M059J (cell line): ENCODE results near the gene AXL. TPM values are rescaled to one million over a fixed set of nuclear protein-coding genes. Genes with fewer than 3 reads are reported as not detected.

ENCODE experiments used
- DNase-seq: peaks from one replicate; pipeline ENCODE4 v3.0.0-alpha.2; 2012; ENCODE audit warnings: low read depth
- total RNA-seq: library from RNA; depleted of rRNA; stranded (reverse); fragments of >200 nt; shearing (Covaris generic); gene quantifications from 2 replicates; pipeline ENCODE4 v1.2.3, GENCODE V29; 2014

The AXL gene
- total RNA-seq, 1 experiment from 2014 or later: 362 TPM

DNA sequence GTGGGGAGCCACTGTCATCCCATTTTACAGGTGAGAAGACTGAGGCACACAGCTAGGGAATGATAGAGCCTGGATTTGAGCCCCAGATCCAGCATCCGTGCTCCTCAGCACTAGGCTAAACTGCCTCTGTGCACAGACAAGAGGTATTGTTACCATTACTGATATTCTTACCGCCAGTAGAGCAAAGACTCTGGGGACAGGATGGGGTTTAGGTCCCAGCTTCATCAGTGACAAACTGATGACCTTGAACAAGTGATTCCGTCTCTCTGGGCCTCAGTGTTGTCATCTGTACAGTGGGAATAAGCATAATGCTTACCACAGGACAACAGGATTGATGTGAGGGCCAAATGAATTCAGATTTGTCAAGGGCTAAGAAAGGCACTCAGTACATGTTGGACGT is 16.5 kb downstream of the AXL start:
- no peak for DNase-seq

DNA sequence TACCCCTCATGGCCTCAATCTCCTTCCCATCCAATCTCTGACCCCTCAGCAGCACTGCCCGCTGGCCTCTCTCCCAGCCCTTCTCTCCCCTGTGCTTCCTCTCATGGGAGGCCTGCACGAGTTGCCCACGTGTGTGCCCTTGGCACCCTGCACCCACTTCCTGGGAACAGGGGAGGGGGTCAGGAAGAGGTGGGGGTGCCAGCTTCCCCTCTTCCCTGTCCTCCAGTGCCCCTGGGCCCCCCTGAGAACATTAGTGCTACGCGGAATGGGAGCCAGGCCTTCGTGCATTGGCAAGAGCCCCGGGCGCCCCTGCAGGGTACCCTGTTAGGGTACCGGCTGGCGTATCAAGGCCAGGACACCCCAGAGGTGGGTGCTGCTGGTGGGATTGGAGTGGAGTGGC is 19.2 kb downstream of the AXL start:
- DNase-seq: no peak

DNA sequence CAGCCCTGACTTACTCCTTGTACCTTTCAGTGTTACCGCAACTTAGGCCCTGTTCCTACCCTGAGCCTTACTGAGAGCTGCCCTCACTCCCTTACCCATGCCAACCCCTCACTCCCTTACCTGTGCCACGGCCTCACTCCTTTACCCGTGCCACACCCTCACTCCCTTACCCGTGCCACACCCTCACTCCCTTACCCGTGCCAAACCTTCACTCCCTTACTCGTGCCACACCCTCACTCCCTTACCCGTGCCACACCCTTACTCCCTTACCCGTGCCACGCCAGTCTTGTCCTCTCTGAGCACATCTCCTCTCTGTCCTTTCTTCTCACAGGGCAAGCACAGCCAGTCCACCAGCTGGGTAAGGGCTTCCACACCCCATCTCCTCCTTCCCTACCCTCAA is 20.3 kb downstream of the AXL start:
- DNase-seq: no peak

DNA sequence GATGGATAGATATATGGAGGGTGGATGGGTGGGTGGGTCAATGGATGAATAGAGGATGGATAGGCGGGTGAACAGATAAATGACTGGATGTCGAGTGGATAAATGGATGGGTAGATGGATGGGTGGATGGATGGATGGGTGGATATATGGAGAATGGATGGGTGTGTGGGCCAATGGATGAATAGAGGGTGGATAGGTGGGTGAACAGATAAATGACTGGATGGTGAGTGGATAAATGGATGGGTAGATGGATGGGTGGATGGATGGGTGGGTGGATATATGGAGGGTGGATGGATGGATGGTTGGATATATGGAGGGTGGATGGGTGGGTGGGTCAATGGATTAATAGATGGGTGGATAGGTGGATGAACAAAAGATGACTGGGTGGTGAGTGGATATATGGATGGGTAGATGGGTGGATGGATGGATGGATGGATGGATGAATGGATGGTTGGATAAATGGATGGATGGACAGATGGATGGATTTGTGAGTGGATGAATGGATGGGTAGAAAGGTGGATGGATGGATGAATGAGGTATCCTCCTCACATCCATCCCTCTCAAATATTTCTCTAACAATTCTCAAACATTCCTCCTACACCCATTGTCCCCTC is 21.0 kb downstream of the AXL start:
- no peak for DNase-seq

DNA sequence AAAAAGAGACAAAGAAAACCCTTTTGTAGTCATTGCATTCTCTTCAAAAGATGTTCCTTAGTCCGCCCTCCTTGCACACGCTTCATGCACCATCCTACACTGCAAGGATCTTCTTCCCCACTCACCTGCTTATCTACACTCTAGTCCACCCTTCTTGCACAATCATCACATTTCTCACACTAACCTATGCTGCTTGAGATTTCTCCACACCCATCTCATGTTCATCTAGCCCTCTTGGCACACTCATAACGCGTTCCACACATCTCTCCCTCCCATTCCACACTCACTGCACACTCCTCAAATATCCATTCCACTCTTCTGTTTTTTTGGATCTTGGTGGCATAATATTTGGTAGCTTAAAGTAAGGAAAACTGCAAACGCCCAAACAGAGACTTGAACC is 22.8 kb downstream of the AXL start:
- DNase-seq: no peak

DNA sequence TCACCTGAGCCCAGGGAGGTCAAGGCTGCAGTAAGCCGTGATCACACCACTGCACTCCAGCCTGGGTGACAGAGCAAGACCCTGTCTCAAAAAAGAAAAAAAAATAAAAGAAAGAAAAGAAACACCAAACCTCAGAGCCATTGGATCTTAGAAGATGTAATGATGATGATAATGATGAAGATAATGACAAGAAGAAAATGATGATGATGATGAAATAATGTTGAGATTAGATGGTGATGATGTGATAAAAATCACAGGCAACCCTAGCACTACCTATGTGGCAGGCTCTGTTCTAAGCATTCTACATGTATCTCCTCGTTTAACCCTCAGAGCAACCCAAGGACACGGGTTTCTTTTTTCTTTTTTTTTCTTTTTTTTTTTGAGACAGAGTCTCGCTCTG is 25.1 kb downstream of the AXL start:
- DNase-seq: no peak

DNA sequence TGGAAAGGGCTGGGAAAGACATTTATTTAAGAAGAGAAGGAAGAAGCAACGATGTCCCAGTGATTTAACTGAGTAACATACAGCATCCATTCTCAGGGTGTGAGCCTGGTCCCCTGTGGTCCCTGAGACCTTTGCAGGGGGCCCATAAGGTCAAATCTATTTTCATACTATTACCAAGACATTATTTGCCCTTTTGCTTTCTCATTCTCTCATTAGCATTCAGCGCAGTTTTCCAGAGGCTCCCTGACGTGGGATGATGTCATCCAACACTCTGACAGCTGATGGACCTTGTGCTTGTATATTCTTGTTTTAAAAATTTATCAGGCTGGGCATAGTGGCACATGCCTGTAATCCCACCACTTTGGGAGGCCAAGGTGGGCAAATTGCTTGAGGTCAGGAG is 26.8 kb downstream of the AXL start:
- no peak for DNase-seq

DNA sequence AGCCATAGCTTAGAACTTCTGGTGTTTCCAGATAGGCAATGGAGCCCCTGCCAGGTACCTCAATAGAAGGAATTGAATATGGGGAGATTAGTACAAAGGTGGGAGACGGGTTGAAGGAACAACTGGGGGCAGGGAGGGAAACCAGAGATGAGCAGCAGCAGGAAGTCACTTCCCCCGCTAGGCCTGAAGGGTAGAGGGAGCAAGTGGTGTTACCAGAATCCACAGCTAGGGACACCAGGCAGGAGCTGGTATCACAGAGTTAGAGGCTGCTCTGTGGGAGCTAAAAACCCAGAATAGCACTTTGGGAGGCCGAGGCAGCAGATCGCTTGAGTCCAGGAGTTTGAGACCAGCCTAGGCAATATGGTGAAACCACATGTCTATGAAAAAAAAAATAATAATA is 29.9 kb downstream of the AXL start:
- no peak for DNase-seq

DNA sequence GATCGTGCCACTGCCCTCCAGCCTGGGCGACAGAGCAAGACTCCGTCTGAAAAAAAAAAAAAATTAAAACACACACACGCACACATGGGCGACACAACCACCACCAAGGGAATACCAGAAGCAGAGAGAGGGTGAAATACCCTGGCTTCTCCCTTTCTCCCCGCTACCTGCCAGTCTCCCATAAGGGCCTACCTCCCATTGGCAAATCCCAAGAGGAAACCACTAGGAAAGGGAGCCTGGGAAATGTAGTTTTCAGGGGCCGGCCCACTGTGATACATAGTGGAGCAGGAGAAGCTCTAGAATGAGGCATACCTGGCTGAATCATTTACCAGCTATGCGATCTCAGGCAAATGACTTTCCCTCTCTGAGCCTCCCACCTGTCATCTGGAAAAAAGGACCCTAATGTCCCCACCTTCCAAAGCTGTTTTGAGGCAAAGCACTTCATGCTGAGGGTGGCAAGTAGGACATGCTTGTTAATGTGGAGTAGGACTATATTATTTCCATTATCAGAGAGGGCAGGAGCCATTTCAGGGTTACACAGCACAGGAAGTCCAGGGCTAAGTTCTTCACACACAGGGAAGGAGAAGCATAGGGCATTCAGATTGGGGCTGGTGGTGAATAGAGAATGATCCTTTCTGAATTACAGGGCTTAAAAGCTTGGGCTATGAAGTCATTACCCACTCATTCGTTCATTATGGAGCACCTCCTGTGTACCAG is 30.8 kb downstream of the AXL start:
- DNase-seq: peak; percentile 32

DNA sequence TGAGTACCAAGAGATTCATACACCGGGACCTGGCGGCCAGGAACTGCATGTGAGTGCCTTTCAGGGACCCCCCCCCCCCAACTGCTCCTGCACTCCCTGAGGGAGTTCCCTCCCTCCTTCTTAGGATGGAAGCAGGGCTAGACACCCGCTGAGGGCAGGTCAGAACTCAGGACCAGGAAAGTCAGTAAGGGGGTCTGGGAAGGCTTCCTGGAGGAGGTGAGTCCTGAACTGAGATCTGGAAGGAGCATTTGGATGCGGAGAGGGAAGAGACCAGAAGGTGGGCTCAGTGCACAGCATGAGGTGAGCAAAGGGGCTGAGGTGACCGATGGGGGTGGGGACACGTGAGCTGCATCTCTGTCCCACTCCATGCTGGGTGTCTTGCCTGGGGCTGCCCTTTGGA is 34.6 kb downstream of the AXL start:
- DNase-seq: no peak

DNA sequence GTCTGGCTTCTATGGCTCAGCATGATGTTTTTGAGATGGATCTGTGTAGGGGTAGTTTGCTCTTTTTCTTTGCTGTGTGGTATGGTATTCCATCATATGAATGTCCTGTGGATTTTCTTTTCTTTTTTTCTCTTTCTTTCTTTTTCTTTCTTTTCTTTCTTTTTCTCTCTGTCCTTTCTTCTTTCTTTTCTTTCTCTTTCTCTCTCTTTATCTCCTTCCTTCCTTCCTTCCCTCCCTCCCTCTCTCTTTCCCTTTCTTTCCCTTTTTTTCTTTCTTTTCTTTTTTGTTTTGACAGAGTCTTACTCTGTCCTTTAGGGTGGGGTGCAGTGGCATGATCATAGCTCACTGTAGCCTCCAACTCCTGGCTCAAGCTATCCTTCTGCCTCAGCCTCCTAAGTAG is 36.1 kb downstream of the AXL start:
- DNase-seq: no peak

DNA sequence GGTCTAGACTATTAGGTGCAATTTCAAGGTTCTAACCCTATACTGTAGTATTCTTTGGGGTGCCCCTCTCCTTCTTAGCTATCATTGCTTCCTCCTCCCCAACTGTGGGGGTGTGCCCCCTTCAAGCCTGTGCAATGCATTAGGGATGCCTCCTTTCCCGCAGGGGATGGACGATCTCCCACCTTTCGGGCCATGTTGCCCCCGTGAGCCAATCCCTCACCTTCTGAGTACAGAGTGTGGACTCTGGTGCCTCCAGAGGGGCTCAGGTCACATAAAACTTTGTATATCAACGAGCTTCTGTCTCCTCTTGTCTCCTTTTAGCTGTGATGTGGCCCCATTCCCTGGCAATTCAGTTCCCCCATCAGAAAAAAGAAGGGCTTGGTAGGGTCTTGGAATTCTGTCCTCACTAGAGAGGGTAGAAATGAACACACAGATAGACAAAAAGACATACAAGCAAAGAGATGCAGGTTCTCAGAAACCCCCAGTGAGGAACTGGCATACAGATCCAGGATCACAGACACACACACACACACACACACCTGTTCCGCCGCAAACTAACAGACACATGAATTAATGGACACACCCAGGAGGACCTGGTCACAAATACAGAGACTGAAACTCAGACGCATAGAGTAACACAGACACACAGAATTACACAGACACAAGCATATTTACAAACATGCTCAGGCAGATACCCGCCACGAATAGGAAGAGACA is 42.6 kb downstream of the AXL start:
- no peak for DNase-seq

DNA sequence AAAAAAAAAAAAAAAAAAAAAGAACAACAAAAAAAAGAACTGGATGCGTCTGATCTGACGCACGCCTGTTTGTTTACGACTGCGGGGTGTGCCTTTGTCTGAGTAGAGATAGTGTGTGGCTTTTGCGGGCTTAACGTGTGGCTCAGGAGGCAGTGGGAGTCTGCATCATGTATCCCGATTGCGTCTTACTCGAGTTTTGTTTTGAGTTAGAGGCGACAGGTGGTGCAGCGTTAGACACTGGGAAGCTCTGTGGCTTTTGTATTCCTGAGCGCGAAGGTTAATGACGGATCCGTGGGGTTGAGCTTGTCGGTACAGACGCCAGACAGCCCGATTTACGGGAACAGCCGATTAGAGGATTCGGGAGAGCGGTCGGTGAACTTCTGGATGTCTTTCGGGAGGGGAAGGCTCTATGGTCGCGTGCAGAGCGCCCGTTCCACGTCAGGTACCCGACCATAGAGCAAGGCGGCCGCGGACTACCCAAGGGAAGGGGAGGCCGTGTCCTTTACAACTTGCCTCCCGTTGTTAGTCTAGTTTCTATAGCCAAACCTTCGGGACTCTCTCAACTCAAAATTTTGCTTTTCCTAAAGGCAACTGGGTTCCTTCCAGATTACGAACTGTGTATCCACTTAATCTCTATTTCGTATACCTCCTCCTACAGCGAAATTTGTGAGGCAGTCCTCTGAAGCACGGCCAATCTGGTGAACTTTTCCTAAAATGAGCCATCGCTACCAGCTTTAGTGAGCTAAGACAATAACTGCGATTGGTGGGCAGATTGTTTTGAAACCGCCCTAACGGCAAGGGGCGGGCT is 44.2 kb downstream of the AXL start:
- peak; percentile 77 for DNase-seq

DNA sequence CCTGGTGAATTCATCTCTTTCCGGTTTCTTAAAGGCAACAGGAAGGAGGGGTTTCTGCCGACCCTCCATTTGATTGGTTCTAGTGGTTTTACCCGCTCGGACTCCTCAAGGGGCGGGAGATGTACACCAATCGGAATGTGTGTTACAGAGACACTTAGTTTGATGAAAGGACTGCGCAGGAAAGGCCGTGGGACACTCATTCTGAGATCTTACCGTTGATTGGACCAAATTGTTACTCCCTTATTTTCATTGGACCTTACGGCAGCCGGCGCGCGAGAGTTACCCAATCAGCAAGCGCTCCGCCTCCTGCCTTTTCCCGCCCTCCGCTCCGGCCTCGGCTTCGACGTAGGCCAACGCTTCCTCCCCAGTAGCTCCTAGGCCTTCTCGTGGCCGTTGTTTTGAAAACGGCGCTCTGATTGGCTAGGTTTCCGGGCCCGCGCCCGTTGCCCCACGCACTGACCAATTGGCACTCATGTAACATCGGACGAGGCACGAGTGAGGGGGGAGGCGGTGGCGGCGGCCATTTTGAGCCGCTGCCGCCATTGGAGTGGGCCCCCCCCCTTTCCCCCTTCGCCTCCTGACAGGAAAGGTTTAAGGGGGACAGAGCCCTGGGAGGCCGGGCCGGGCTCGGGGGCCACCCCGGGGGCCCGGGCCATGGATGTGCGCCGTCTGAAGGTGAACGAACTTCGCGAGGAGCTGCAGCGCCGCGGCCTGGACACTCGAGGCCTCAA is 45.0 kb downstream of the AXL start, which contains the start of gene HNRNPUL1:
Gene HNRNPUL1 (plus strand): TSS at position 523 of the 731 bp plus-strand sequence. CDS start 132 bp downstream, at position 655.
- DNase-seq: peak; percentile 100

DNA sequence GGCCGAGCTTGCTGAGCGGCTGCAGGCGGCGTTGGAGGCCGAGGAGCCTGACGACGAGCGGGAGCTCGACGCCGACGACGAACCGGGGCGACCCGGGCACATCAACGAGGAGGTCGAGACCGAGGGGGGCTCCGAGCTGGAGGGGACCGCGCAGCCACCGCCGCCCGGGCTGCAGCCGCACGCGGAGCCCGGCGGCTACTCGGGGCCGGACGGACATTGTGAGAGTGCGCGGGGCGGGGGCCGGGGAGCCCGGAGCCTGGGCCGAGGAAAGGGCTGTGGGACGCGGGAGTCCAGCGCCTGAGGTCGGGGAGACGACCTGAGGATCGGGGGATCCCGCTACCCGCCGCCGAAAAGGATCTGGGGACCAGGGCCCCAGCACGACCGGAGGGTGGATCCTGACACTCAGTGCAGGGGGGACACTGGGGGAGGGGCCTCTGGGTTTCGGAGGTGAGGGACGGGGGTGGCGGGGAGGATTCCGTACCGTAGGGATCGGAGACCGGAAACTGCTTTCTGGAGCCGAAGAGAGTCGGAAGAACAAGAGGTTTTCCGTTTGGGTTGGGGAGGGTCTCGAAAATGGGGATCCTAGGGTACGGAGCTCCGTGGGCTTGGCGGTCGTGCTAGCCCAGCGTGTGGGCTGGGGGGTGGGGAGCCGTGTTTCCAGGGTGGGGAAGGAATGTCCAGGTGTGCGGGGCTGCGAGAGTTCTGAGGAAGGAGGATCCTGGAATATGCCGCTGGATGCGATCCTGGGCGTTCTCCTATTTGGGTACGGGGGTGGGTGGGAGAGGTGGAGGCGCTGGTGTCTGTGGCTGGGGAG is 45.8 kb downstream of the AXL start:
- peak; percentile 68 for DNase-seq

DNA sequence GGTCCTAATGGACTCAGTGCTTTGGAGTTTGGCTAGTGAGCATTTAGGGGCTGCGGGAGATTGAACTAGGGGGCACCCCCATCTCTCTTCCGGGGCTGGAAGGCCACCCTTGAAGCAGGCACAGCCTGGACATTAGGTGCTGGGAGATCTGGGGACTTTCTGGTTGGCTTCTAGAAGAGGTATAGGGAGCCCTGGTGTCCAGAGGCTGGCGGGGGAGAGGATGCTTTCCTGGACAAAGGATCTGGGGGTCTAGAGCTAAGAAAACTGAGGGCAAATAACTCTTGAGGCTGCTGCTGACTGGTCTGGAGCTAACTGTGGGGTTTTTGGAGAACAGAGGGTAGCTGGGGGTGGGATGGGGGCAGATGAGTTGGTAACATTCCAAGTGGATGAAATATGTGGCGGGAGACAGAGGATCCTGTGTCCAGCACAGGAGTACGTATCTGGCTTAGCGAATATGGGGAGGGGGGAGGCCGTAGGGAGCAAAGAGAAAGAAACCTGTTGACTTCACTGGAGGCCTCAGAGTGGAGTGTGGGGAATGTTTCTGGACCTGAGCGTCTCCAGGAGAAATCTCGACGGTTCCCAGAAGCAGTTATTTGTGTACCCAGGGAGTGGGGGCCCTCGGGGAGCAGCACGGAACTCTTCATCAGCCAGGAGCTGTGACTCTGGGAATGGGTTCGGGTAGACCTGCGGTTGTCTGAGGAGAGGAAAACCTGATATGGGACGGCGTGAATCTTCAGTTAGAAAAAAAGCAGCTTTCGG is 46.6 kb downstream of the AXL start:
- DNase-seq: peak; percentile 28

DNA sequence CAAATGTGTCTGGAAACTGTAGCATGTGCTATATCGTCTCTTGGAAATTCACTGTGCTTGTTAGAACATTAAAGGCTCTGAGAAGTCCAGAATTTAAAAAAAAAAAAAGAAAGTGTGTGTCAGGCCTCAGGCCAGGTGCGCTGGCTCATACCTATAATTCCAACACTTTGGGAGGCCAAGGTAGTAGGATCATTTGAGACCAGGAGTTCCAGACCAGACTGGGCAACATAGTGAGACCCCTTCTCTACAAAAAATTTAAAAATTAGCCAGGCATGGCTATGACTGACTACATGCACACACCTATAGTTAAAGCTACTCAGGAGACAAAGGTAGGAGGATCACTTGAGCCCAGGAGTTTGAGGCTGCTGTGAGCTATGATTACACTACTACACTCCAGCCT is 50.0 kb downstream of the AXL start:
- no peak for DNase-seq

DNA sequence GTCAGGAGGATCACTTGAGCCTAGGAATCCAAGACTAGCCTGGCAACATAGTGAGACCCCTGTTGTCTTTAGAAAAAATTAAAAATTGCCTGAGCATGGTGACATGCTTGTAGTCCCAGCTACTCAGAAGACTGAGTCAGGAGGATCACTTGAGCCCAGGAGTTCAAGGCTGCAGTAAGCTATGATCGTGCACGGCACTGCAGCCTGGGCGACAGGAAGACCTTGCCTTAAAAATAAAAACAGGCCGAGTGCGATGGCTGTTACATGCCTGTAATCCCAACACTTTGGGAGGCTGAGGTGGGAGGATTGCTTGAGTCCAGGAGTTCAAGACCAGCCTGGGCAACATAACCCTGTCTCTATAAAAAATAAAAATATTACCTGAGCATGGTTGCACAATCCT is 50.5 kb downstream of the AXL start:
- DNase-seq: no peak

DNA sequence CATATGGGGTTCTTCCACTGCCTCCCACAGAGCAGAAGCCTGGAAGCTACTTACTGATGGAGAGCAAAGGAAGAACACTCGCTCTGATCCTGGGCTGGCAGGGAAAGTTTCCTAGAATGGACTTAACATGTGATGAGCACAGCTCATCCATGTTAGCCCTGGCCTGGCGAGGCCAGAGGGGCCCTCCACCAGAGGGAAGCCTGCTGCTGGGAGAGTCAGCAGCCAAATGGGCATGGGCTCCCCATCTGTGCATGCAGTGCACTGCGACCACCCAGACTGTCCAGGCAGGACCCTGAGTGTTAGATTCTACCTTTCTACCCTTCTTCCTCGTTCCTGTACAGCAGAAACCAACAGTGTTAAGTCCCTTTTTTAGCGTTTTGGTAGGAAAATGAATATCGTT is 54.1 kb downstream of the AXL start:
- DNase-seq: no peak

DNA sequence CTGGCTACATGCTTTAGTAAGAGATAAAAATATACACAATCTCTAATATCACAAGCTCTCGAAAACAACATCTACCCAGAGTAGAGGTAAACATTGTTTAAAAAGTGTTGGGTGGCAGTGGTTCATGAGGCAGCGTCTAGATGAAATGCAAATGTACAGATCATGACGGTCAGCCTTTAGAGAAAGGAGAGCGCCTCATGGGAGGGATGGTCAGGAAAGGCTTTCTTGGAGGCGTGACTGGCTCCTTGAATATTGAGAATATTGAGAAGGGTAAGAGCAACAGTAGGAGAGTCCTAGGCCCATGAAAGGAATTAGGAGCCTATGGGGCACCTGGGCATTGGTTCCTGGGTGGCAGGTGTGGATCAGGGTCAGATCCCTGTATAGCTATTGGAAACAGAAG is 55.8 kb downstream of the AXL start:
- DNase-seq: no peak
